Peyer's patch (tissue), 4 donors: ENCODE data around the gene PKP1.

Experiments
- CTCF ChIP-seq, 6 experiments: fragments of 450-650 bp in 4 of 6; fragments of 200-600 bp in 2 of 6; sonication (generic) in 1 of 6; IDR thresholded peaks; one replicate each; pipeline ENCODE4 v1.5.1; 2017 to 2019; ENCODE audit warnings: antibody characterized with exemption in 6 of 6, mild to moderate bottlenecking in 3 of 6, moderate library complexity in 1 of 6
- POLR2A ChIP-seq, 2 donors: fragments of 450-650 bp; IDR thresholded peaks; one replicate each; pipeline ENCODE4 v1.5.1; 2017; ENCODE audit warnings: antibody characterized with exemption in 2 of 2, mild to moderate bottlenecking in 2 of 2, moderate library complexity in 2 of 2

GRCh38 chr1:201370500-201370899 is 87.2 kb downstream of the PKP1 start:
- TF ChIP-seq CTCF (IDR thresholded peaks at IDR 0.05), result no peak
- TF ChIP-seq POLR2A (IDR thresholded peaks at IDR 0.05), result no peak
